OCI-LY7 (cell line): ENCODE results near the gene SUN2.

Source experiments
- CTCF ChIP-seq: fragments of 200-600 bp; sonication (generic); conservative IDR thresholded peaks from 2 replicates; pipeline ENCODE4 v1.5.1; 2014; ENCODE audit warnings: mild to moderate bottlenecking, antibody characterized with exemption, low read length, moderate library complexity, mixed read lengths
- EZH2phosphoT487 ChIP-seq: fragments of 200-600 bp; sonication (generic); IDR thresholded peaks from 2 replicates; pipeline ENCODE4 v1.6.1; 2018; ENCODE audit warnings: low read depth, borderline replicate concordance, mild to moderate bottlenecking, mixed run types, antibody characterized with exemption, low read length, moderate library complexity, mixed read lengths

- no peak for TF ChIP-seq CTCF
- TF ChIP-seq EZH2phosphoT487, result no peak
Measured at GRCh38 chr22:38715852-38716251, 39.9 kb downstream of the SUN2 start.
